A673 (cell line): ENCODE results near the gene TUBA4A.

Experiments used
- CTCF ChIP-seq: fragments of 300-800, 200-600 bp; sonication (generic); conservative IDR thresholded peaks from 2 replicates; pipeline ENCODE4 v1.5.1; 2017; ENCODE audit warnings: low read depth, mild to moderate bottlenecking, antibody characterized with exemption, low read length, moderate library complexity, mixed read lengths
- EZH2 ChIP-seq: fragments of 200-600 bp; sonication (generic); IDR thresholded peaks from 2 replicates; pipeline ENCODE4 v1.6.1; 2017; ENCODE audit warnings: borderline replicate concordance, low read depth, mild to moderate bottlenecking, mixed read lengths, antibody characterized with exemption, low read length; ENCODE audit not compliant: poor library complexity, severe bottlenecking

- TF ChIP-seq CTCF (no peak), EZH2 (no peak)
Observed at GRCh38 chr2:219252084-219252483, 1.6 kb downstream of the TUBA4A start.
